Ascending aorta (tissue), 2 donors: Measurements from ENCODE around the gene EPB41L4A. TPM values are rescaled to one million over a fixed set of nuclear protein-coding genes. Genes with fewer than 3 reads are reported as not detected.

Experiments used
- DNase-seq, 2 donors: peaks; one replicate each; pipeline ENCODE4 v3.0.0-alpha.2; 2019; ENCODE audit warnings: low spot score in 2 of 2
- H3K27ac ChIP-seq, 2 donors: fragments of 200-600 bp; sonication (generic); one replicate each; pipeline ENCODE4 v1.5.1; 2016 to 2017; ENCODE audit warnings: mild to moderate bottlenecking in 1 of 2
- H3K27me3 ChIP-seq: fragments of 200-600 bp; sonication (generic); one replicate; pipeline ENCODE4 v1.5.1; 2017
- H3K36me3 ChIP-seq, 2 donors: fragments of 200-600 bp; sonication (generic); one replicate each; pipeline ENCODE4 v1.5.1; 2016
- H3K4me1 ChIP-seq, 2 donors: fragments of 200-600 bp; sonication (generic); one replicate each; pipeline ENCODE4 v1.5.1; 2016 to 2017; ENCODE audit warnings: mild to moderate bottlenecking in 1 of 2
- H3K4me3 ChIP-seq, 2 donors: fragments of 200-600 bp; sonication (generic); one replicate each; pipeline ENCODE4 v1.5.1; 2016 to 2017; ENCODE audit warnings: mild to moderate bottlenecking in 1 of 2
- H3K9me3 ChIP-seq, 2 donors: fragments of 200-600 bp; sonication (generic); one replicate each; pipeline ENCODE4 v1.5.1; 2016
- intact Hi-C: fragments of 100-400 bp; cut with DNase I; formaldehyde crosslinking; loops from one replicate; pipeline ENCODE4 v1.15.1; 2023
- total RNA-seq: library from RNA; depleted of rRNA; stranded (reverse); fragments of >200 nt; gene quantifications from one replicate; pipeline ENCODE4 v1.1.0, GENCODE V29; 2016
- TF ChIP-seq, protein P1 (sequence below), 3 experiments: fragments of 200-600 bp in 2 of 3; fragments of 450-650 bp in 1 of 3; sonication (generic) in 2 of 3; IDR thresholded peaks; one replicate each; pipeline ENCODE4 v1.5.1; 2016 to 2019; ENCODE audit warnings: antibody characterized with exemption in 3 of 3, mild to moderate bottlenecking in 1 of 3, moderate library complexity in 1 of 3

The EPB41L4A gene
- total RNA-seq, 1 donor from 2014 or later, result 9.4 TPM

DNA sequence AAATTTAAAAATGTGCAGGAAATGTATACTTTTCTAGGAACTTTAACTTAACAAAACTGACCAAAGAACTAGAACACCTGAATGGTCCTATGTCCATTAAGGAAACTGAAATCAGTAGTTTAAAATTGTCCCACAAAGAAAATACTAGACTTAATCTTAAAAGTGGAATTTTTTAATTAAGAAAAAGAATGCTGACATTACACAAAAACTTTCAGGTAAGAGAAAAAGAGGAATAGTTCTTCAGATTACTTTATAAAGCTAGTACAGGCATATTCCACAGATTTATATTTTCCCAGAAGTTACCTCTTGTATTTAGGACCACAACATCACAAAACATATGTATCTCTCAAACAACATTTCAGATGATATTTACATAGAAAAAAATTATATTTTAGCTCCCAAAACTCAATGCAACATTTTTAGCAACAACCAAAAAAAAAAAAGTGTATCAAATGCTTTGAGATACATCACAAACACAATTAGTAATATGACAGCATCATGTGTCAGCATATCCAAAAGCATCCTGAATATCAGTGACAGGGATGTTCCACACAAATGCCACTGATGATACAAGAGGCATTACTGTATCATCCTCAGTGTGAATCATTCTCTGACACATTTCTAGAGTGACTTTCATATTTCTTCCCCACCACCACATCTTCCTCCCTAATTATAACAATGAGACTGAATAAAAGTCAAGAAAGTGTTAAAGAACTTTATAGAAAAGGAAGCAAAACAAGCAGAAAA is 264.0 kb downstream of the EPB41L4A start:
- no peaks in the 10 kb centered on the region for H3K4me1 ChIP-seq
- no peaks in the 10 kb centered on the region for H3K36me3 ChIP-seq
- no peak overlapping the region for H3K27ac ChIP-seq
- intact Hi-C loops, result no loop called here
- no peaks in the 10 kb centered on the region for H3K27me3 ChIP-seq
- TF ChIP-seq, protein P1, sequence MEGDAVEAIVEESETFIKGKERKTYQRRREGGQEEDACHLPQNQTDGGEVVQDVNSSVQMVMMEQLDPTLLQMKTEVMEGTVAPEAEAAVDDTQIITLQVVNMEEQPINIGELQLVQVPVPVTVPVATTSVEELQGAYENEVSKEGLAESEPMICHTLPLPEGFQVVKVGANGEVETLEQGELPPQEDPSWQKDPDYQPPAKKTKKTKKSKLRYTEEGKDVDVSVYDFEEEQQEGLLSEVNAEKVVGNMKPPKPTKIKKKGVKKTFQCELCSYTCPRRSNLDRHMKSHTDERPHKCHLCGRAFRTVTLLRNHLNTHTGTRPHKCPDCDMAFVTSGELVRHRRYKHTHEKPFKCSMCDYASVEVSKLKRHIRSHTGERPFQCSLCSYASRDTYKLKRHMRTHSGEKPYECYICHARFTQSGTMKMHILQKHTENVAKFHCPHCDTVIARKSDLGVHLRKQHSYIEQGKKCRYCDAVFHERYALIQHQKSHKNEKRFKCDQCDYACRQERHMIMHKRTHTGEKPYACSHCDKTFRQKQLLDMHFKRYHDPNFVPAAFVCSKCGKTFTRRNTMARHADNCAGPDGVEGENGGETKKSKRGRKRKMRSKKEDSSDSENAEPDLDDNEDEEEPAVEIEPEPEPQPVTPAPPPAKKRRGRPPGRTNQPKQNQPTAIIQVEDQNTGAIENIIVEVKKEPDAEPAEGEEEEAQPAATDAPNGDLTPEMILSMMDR (IDR thresholded peaks at IDR 0.05), result no peak
- H3K4me3 ChIP-seq, result no peak overlapping the region
- no peaks in the 10 kb centered on the region for H3K9me3 ChIP-seq
- no peak for DNase-seq

DNA sequence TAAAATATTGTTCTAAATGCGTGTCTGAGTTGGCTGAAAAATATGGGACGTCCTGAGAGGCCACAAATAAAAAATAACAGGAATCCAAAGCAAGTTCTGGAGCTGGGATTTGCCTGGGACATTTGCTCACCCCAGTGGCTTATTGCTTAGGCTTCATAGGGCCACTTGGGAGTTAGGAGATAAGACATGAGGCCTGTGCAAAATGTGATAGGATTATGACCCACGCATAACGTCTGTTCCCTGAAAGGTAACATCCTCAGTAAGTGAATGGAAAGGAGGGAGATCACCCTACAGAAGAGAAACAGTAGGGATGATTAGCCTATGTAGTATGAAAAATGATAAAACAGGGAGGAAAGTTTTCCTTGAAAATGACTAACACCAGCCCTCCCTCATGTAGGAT is 269.4 kb downstream of the EPB41L4A start:
- Histone ChIP-seq H3K4me1 (no peaks in the 10 kb centered on the region), H3K4me3 (no peak overlapping the region), H3K27ac (no peak overlapping the region), H3K27me3 (no peaks in the 10 kb centered on the region), H3K9me3 (no peaks in the 10 kb centered on the region), H3K36me3 (no peaks in the 10 kb centered on the region)
- intact Hi-C loops, result loop anchor here (5.0 to 10.0 kb wide), 4 partner anchors 392 to 1415 kb away; partner anchors contain the start of genes NREP and SLC25A46
- DNase-seq, result no peak
- TF ChIP-seq, protein P1 (IDR thresholded peaks at IDR 0.05), result no peak

DNA sequence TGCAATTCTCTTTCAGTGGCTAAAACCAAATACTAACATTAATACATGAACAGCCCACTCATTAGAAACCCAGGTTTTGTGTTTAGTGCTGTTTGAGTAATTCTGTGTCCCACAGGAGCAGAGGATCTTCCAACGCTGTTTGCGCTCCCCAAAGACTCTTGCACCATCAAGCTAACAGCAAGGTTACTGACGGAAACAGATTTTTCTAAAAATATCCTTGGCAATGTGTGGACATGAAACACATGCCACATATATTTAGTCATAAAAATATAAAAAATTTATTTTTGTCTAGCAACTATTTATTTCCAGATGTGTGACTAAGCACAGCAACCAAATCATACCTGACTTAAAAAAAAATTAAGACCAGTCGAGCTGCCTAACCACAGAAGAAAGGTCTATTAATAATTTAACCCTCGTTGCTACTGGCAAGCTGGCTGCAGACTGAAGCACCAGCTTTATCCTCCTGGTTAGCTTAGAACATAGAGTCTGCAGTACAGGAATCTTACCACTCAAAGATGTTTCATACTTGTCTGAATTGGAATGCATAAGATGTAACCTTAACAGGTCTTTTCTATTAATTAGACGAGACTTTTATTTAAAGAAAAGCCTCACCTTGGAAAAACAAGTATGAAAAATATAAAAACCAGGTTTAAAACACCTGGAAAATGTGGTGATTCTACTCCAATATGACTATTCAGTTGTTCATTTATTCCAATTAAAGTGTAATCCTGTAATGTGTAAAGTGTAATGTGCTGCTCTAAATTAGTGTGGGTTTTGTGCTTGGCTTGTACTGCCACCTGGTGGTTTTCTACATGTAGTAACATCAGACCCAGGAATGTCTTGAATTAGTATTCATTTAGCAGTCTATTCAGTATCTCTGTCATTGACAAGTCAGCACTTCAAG is 272.5 kb downstream of the EPB41L4A start:
- DNase-seq, result peak in 1 of 2 donors; percentile 77
- H3K9me3 ChIP-seq, result no peaks in the 10 kb centered on the region
- no peak overlapping the region for H3K4me3 ChIP-seq
- H3K36me3 ChIP-seq, result no peaks in the 10 kb centered on the region
- H3K27ac ChIP-seq, result peak overlapping the region; percentile 51 to 59
- no peaks in the 10 kb centered on the region for H3K27me3 ChIP-seq
- TF ChIP-seq, protein P1 (IDR thresholded peaks at IDR 0.05), result peak; percentile 82 to 88 (median 85)
- H3K4me1 ChIP-seq, result no peaks in the 10 kb centered on the region
- intact Hi-C loops, result loop anchor here (1.0 to 10.0 kb wide), 6 partner anchors 389 to 1412 kb away; partner anchors contain the start of genes NREP and SLC25A46

DNA sequence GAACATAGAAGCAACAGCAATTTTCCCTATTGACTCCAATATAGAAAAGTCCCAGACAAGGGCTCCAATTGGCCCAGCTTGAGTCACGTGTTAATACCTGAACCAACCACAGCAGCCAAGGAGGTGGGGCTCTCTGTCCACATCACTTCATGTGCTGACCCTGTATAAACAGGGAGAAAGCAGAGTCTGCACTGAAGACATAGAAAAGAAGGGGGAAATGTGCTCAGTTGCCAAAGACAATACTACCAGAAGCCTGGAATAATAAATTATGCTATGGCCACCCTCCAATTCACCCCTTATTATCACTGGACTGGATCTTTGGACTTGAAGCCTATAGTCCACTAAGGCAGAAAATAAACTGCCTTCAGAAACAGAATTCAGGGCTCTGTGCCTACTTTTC is 275.4 kb downstream of the EPB41L4A start:
- Histone ChIP-seq H3K36me3 (no peaks in the 10 kb centered on the region), H3K4me3 (no peak overlapping the region), H3K9me3 (no peaks in the 10 kb centered on the region), H3K4me1 (no peaks in the 10 kb centered on the region), H3K27me3 (no peaks in the 10 kb centered on the region), H3K27ac (no peak overlapping the region)
- DNase-seq, result no peak
- intact Hi-C loops, result loop anchor here (10.0 kb wide), 2 partner anchors 489 to 1409 kb away; partner anchors contain the start of gene SLC25A46
- TF ChIP-seq, protein P1 (IDR thresholded peaks at IDR 0.05), result no peak

DNA sequence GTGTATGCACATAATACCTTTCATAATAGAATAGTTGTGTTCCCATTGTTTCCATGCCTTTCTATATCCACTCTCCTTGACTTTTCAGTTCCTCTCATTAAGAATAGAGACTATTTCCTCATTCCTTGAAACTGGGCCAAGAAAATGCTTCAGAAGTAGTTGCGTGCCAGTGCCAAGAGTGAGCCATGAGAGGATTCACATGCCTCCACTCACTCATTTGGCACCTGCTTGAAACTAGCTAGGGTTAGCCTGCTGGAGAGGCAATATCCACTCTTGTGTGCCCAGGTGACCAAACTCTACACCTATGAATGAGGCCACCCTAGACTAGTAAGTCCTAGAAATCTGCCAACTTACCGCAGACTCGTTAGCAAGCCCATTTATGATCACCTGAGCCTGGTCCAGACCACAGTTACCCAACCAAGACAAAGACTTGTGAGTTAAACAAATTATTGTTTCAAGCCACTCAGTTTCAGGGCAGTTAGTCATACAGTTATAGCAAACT is 276.3 kb downstream of the EPB41L4A start:
- H3K4me1 ChIP-seq, result no peaks in the 10 kb centered on the region
- H3K4me3 ChIP-seq, result no peak overlapping the region
- TF ChIP-seq, protein P1 (IDR thresholded peaks at IDR 0.05), result no peak

More for the DNA sequence above, 276.3 kb downstream of the EPB41L4A start:
- no peak for DNase-seq
- Histone ChIP-seq H3K27ac (no peak overlapping the region), H3K36me3 (no peaks in the 10 kb centered on the region), H3K27me3 (no peaks in the 10 kb centered on the region), H3K9me3 (no peaks in the 10 kb centered on the region)
- intact Hi-C loops, result loop anchor here (10.0 kb wide), 2 partner anchors 488 to 1408 kb away; partner anchors contain the start of gene SLC25A46
